NCI-H82 (cell line): ENCODE results near the gene ZNF423.

ENCODE experiments used
- DNase-seq: peaks from one replicate; lab custom pipeline; 2025; lab: John Stamatoyannopoulos, UW

Gene ZNF423

DNA sequence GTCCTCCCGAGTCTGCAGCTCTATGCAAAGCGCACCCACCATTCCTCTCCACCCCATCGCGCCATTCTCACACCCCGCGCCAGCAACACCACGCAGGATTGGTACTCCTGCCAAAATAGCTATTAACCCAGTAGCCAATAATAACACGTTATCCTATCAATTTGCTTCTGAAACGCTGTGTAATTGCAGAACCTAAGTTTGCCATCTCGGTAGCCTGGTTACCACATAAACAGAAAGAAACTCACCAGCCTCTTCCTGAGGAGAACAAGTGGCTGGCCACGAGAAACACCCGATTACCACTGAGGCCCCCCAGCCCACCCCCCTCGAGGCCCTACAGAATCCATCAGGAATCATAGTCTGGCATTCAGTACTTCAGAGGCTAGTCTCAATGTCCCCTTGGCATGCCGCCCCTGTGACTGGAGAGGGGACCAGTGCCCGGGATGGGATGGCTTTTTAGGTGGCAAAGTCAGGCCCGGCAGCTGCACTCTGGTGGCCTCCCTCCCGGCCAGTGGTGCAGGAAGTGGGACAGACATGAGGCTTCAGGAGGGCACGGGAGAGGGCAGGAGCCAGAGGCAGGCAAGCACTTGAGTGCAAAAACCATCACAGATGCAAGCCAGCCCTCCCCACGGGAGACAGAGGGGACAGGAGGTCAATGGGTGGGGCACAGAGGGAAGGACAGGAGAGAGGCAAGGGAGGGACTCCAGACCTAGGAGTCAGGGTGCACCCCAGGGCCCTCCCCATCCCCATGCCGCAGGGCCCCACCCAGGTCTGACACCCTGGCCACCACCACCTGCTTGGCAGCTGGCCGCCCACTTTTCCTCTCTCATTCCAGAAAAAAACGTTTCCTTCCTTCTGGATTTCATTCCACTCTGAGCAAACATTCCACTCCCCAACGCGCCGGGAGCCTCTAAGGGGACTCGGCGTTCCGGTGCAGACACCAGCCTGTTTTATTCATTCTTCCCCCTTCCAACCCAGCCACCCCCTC is 192.5 kb downstream of the ZNF423 start:
- DNase-seq, result no peak

DNA sequence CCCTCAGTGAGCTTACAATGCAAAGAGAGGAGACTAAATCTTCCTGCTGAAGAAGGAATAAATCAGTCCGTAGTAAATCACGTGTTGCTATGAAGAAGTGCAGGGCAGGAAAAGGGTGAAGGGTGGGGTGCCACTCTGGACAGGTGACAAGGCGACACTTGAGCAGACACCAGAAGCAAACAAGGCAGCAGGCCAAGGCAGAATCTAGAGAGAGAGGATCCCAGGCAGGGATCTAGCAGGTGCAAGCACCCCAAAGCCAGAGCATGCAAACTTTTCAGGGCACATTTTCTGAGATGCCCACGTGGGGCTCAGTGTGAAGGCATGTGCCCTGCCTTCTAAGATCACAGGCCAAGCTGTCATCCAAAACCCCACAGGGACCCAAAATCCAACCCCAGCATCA is 193.3 kb downstream of the ZNF423 start:
- no peak for DNase-seq

DNA sequence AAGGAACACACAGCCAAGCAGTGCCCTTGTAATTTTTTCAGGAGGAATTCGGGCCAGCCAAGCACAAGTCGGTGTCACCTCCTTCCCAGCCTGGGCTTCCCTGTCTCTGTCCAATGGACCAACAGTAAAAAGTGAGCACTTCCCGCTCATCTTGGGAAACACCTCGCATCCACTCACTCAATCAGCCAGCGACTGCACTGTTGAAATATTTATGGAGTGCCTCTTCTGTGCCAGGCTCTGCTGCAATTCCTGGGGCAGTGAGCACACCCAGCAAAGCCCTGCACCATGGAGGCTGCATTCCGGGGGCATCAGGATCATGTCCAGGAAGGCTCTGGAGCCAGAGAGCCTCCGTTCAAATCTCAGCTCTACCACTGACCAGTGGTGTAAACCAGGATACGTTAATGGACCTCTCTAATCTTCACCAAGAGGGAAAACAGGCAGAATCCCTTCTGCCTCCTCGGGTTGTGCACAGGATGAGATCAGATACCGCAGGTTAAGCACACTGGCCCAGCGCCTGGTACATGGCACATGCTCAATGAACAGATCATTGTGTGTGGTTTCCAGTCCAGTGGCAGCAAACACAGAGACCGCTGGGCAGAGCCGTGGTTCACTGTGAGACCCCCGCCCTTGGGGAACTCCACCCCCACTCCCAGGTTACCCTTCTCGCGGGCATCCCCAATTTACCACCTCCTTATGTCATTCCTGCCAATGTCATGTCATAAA is 194.3 kb downstream of the ZNF423 start:
- DNase-seq, result no peak

DNA sequence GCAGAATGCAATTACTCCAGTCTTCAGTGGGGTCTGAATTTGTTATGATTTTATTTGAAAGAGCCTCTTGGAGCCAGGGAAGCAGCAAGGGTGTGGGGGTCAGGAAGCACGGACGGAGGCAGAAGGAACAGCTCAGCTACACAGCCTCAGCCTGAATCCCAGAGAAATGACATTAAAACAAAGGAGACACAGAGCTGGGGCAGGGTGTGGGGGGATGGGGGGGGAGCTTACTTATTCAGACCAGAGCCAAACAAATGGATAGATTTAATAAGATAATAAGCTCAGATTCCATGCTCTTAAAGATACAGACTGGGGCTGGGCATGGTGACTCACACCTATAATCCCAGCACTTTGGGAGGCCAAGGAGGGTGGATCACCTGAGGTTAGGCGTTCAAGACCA is 195.3 kb downstream of the ZNF423 start:
- peak; percentile 87 for DNase-seq

DNA sequence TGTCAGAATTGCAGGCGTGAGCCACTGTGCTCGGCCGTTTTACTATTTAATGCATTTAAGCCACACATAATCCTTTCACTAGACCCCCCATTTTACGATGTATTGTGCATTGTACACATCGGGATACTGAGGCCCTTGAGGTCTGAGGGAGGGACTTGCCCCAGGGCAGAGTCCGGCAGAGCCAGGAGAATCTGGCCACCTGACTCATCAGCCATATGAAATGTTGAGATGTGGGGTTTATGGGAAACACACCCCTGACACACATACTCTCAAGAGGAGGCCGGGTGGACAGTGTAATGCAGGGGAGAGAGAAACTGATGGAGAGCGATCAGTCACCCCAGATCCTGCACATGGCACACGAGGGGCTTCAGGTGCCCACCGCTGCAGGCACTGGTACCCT is 196.6 kb downstream of the ZNF423 start:
- DNase-seq, result no peak

DNA sequence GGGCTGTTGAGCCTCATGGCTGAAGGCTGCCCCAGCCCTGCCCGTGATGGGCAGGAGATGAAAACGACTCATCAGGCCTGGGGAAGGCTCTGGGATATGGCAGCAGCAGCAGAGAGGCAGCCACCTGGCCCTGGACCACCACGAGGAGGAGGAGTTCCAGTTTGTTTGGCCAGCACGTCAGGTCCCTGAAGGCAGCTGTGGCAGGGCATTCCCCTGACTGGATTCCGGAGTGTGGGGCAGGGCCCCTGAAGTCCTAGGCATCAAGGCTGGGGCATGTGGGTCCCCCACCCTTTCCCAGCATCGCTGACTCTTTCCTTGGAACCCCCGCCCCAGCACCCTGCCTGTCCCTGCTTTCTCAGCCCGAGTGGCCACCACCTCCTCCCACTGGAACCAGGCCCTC is 197.4 kb downstream of the ZNF423 start:
- DNase-seq, result no peak

DNA sequence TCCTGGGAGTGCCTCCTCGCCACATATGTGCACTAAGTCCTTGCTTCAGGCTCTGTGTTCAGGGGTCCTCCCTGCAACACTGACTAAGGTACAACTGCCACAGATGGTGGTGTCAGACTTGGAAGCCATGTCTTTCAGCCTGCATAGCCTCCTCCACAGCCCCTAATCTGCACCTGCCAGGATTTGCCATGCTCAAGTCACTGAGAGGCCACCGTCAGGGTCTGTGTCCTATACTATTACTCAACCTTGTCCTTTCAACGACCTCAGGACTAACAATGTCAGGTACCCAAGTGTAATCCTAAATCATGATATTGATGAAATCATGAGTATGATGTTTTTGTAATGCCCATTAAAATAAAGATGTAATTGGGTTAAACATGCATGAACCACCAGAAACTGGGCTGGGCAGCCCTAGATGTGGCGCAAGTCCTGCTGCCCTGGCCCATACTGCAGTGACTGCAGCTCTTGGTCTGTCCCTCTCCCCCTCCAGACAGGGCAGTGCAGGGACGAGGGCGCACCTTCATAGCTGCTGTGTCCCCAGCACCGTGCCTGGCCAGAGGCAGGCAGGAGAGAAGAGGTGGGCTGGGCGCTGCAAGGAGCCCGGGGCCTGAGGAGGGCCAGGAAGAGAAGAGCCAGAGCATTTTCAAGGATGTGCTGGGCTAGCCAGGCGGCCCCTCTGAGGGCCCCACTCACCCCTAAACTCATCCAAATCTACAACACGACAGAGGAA is 198.0 kb downstream of the ZNF423 start:
- peak; percentile 53 for DNase-seq

DNA sequence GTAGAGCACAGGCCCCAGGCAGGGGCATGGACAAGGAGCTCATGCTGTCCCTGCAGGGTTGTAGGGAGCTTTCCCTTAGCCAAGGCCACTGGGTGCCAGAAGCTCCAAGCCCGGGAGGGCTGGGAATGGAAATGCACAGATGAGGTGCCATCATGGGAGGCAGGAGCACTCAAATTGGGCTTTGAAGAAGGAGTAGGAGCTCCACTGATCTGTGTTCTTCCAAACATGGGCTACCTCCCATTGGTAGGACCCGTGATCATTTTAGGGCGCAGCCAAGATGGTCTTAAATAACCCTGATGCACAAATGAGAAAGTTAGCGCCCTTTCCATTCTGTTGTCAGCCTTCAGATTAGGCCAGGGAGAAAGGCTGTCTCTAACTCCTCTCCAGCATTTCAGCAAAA is 201.5 kb downstream of the ZNF423 start:
- no peak for DNase-seq

DNA sequence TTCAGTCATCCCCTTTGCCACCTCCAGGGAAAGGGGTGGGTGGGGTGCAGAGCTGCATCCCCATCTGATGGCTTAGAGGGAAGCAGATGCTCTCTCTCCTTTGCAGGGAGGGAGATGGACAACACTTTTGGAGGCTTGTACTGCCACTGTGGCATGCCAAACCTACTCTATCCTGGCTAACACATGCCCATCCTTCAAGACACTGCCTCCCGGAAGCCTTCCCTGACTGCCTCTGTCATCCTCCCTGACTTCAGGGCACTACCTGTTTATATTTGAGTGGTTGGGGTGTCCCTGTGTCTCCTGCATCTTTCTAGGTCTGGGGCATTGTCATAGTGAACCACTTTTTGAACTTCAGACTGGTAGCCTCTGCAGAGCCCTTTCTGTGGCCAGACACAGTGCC is 202.3 kb downstream of the ZNF423 start:
- DNase-seq, result no peak

DNA sequence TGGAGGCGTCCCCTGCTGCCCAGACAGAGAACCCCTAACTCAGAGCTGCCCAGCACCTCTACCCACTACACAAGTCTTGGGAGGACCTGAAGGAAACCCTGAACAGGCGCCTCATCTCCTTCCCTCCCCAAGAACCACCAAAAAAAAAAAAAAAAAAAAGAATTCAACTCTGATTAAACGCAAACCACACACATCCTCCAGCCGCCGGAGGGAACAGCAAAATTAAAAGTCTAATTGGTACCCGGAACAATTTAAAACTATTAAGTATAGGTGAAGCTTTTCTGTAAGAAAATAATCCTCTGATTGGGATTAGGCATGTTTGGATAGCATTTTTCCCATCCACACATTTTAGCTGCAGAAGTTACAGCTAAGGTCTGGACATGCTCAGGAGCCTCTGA is 202.7 kb downstream of the ZNF423 start:
- no peak for DNase-seq

DNA sequence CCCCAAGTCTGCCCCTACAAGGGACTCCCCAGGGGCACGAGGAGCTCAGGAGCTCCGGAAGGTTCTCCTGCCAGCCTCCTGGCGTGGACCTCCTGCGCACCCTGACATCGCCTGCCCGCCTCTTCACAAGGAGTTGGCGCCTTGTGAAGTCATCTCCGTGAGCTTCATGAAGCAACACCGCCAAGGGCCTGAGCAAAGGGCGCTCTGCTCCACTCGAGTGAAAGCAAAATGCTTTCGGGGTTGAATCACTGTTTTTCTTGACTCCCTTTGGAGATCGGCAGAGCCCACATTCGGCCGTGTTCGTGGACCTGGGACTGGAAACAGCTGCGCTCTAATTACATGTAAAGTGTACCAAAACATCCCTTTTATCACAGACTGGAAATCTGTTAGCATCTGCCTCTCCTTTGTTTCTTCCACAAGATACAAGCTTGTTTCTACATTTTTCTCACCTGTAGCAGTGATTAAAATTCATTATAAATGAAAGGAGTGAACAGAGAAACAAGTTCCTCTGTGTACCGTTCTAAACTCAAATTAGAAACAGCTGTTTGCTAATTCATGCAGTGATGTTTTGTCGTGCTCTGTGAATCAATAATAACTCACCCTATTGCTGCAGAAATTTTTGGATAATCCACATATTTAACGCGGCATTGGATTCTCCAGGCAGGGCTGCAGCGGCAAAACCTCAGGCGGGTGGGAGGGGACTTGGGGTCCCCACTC is 203.3 kb downstream of the ZNF423 start:
- no peak for DNase-seq

DNA sequence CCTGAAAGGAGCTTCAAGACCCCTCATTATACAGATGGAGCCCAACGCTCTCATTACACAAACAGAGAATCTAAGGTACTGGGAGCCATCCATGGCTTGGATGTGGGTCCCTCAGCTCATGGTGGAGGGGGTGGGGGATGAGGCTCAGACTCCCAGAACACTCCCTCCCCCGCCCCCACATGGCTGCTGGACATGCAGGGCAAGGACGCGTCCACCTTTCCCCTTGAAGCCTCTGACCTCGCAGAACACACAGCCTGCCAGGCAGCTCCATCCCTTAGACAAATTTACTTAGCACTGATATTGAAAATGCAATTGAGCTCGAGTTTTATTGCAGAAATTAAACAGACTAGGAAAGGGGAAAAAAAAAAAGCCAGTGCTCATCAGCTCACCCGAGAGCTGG is 203.9 kb downstream of the ZNF423 start:
- no peak for DNase-seq

DNA sequence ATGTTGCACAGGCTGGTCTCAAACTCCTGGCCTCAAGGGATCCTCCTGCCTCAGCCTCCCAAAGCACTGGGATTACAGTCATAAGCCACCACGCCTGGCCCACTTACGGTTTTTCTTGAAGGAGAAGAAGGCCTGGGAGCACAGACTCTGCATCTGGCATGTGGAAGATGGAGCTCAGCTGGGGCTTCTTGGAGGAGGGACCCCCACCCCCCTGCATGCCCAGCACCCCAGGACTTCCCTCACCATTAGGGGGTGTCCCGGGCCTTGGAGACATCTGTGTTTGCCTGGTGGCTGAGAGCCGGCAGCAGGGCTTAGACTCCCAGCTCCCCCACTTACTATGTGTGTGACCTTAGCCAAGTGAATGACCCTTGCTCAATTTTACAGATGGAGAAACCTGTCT is 204.7 kb downstream of the ZNF423 start:
- no peak for DNase-seq

DNA sequence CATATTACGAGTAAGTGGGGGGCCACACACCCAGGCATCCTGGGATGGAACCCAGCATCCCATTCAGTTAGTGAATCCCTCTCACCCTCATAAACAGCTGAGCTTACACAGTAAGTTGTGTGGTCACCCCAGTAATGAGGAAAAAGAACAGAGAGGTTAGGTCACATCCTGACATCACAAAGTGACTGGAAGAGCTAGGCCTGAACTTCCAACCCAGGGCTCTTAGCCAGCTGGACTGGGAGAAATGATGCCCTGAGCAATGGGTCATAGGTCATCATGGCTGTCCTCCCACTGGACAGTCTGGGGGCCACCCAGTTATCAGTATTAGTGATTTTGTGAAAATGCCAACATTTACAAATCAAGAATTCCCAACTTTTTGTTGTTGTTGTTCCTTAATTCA is 205.3 kb downstream of the ZNF423 start:
- no peak for DNase-seq

DNA sequence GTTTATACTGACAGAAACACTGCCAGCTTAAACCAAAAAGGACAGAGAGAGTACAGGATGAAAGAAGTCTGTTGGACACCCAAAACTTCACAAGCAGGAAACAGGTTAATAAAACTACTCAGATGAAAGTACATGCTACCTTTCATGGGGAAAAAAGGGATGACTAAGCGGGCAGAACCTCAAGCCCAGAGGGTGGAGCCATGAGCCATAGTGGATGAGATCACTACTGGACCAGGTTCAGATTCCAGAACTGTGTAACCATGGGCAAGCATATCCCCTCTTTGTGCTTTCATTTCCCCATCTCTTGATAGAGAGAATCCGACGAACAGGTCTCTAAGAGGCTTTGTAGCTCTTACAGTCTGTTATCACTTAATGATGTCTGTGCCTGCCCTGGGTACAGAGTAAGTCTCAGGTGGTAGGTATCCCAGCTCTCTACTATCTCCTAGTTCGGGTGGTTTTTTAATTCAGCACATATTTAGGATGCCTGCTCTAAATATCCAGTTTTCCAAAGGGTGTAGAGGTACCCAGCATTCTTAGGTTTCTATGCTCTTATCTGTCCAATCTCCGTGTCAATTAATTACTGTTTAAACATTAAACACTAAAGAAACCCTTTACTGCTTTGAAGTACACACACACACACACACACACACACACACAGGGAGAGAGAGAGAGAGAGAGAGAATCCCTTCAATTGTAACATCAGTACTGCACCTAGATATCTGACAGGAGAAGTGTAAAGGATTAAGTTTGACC is 206.7 kb downstream of the ZNF423 start:
- no peak for DNase-seq

DNA sequence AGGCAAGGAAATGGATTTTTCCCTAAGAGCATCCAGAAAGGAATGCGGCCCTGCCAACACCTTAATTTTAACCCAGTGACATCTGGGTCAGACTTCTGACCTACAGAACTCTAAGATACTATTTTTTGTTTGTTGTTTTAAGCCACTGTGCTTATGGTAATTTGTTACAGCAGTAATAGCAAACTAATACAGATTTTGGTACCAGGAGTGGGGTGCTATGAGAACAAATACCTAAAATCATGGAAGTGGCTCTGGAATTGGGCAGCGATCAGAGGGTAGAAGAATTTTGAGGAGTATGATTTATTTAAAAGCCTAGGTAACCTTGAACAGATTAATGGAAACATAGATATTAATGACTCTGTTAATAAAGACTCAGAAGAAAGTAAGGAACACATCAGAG is 208.2 kb downstream of the ZNF423 start:
- DNase-seq, result no peak

DNA sequence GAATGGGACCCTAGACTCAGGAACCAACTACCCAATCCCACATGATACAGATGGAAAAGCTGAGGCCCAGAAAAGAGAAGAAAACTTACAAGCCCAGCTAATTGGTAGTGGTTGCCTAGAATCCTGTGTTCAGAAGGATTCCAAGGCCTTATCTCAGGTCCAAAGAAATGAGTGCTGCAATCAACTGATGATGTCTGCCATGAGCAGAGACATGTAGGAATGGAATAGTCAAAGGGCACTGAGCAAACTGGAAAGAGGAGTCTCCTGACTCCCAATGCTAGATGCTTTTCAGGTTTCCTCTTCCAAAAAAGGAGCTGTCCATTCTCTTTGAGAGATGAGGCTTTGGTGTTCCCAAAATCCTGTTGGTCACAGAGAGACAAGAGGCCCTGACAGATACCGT is 210.6 kb downstream of the ZNF423 start:
- no peak for DNase-seq

DNA sequence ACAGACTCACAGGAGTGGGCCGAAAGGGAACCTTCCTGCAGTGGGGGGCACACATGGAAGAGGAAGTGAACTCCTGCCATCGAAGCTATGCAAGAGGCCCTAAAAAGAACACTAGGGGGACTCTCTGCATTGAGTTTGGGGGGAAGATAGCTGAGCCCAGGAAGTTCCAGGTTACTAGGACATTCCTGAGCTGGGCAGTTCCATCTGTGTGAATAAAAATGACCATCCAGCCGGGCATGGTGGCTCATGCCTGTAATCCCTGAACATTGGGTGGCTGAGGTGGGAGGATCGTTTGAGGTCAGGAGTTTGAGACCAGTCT is 211.8 kb downstream of the ZNF423 start:
- DNase-seq, result peak; percentile 7

DNA sequence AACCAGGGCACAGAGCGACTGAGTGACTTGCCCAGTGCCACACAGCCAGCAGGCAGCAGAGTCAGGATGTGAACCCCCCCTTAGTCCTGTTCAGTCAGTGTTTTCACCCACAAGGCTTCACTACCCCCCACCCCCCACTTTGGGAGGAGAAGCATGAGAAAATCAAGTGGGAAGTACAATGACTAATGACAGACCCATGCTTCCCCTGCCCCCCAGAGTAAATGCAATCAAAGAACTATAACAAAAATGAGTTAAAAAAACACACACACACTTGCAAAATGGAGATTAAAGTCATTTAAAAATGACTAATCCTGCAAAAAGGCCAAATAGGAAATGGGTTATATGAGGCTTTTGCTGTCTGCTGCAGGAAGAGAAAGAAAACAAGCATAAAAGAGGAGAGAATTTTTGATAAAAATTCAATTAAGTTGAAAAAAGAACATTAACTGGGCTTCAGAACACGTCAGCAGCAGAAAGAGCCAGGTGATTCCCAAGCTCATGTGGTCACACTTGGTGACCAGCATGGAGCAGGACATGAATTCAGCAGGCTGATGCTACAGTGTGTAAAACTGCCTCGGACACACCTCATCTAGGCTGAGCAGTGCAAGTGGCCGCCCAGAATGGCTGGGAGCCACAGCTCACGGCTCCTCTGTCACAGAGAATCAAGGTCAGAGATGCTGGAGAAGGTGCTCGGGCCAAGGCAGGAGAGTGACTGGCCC is 212.3 kb downstream of the ZNF423 start:
- DNase-seq, result no peak

DNA sequence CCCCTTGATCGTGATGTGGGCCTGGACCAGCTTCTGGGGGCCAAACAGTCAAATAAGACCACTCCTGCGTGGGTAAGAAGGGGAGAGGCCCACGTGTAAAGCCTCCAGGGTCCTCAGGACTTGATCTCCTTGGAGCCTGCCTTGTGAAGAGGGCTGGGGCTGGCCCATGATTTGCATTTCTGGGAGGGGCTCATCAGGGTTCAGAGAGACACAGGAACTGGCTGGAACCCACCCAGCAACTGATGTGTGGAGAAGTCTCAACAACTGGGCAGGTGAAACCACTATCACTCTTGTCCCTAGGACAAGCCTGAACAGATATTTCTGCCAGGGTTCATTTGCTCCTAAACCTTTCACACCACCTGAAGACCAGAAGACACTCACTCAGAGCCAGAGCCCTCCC is 214.7 kb downstream of the ZNF423 start:
- no peak for DNase-seq

DNA sequence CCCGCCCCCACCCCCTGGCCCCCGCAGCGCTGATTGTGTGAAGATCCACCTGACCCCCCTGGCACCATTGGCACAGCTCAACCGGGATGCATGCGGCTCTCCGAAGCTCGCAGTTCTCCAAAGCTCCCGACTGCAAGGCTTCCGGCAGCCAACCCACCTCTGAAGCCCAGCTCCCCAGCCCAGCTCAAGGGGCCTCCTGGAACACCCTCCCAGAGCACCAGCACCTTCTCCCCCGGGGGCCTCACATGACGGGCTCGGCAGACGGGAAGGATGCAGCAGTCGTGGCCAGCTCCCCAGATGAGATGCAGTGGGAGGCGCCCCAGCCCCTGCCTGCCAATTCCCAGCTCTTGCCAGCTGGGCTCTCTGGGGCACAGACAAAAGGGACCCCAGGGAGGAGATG is 215.3 kb downstream of the ZNF423 start:
- DNase-seq, result no peak
